ENCODE data around the gene ITM2C.

The ITM2C gene

DNA sequence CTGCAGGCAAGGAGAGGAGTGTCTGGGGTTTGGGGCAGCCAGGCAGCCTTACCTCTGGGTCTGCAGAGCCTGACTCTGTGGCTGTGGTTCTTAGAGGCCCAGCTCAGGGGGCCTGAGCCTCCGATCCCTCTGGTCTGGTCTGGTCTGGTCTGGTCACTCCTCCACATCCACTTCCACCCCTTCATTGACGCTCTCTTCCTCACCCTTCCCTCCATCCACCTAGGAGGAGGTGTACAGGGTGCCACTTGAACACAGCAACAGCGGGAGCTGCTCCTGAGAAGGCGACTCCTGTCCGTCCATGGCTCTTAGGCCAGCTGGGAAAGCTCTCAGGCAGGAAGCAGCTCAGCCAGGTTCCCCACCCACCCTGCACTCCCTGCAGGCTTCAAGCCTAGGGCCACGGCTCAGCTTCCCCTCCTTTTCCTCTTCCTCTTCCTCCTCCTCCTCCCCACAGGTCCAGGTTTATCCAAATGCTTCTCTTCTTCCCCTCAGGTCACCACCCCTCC, 43.4 kb downstream of the ITM2C start:
- DNase-seq, result peak; percentile 8
- ATAC-seq, result no peak

DNA sequence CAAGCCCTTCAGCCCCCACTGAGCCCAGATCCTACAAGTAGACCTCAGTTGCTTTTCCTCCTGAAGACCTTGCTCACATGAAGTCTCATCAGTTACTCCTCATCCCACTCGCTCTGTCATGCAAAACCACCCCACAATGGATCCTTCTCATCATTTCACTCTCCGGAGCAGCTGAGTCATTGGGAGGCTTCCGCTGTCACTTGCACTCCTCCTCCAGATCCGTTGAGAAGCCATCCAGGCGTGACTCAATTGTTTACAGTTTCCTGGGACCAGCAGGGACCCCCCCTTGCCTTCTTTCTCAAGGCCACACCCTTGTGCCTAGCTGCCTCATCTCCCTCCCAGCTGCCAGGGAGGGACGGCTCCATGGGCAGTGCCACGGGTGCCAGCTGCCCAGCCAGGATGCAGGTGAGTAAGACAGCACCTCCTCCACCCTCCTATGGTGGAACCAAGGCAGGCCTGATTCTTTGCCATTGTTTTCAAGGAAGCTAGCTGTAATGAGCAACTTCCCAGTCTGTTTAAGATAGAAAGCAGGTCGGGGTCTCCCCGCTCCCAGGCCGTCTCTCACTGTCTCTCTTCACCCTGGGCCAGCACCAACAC, 44.0 kb downstream of the ITM2C start:
- DNase-seq (peak; percentile 73), ATAC-seq (peak; percentile 67)

GRCh38 chr2:230909841-230910545, 45.3 kb downstream of the ITM2C start:
- no peak for ATAC-seq
- peak; percentile 4 for DNase-seq

- DNase-seq, result peak; percentile 2
- no peak for ATAC-seq
These were observed 45.9 kb downstream of the ITM2C start for GRCh38 chr2:230910546-230911177.

- ATAC-seq (no peak), DNase-seq (no peak)
These were observed 47.3 kb downstream of the ITM2C start for GRCh38 chr2:230912046-230912445.

DNA sequence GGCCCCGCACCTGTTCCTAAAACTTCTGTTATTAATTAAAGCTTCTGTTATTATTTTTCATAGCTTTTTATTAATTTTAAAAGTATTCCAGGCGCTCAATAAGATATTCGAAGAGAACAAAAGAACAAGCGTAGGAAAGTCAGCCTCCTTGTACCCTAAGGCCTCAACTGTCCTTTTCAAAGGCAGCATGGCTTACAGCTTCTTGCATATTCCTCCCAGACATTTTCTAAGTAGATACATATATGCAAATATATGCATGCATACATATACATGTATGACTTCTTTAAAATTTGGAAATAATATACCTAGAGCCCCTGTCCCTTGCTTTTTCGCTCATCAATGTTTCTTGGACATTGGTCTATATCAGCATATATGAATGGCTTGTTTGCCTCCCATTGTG, 48.0 kb downstream of the ITM2C start:
- ATAC-seq (no peak), DNase-seq (no peak)

- DNase-seq, result peak; percentile 29
- ATAC-seq, result no peak
These were observed 48.8 kb downstream of the ITM2C start for GRCh38 chr2:230913406-230914143.

- ATAC-seq (no peak), DNase-seq (no peak)
These were observed 50.1 kb downstream of the ITM2C start for GRCh38 chr2:230914886-230915285.

DNA sequence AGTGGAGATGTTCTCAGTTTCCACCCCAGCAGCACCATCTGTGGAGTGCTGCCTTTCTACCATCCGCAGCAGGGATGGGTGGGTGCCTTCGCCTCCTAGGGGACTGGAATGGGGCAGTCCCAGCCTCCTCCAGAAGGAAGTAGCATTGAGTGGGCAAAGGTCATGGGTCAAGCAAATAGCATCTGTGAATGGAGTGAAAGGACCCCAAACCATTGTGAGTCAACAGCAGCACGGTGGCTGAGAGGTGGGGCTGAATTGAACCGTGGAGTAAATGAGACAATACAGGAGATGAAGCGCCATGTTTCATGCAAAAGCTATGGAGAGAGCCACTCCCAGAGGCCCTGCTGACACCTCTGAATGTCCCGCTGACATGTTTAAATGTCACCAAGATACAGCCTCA, 50.6 kb downstream of the ITM2C start:
- DNase-seq (no peak), ATAC-seq (peak; percentile 58)

DNA sequence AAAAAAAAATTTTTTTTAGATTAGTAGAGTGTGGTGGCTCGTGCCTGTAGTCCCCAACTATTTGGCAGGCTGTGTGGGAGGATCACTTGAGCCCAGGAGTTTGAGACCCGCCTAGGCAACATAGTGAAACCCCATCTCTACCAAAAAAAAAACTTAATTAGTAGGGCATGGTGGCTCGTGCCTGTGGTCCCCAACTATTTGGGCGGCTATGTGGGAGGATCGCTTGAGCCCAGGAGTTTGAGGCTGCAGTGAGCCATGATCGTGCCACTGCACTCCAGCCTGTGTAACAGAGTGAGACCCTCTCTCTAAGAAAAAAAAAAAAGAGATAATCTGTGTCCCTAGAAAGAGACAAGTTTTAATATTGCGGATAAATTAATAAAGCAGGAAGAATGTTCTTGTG, 51.5 kb downstream of the ITM2C start:
- ATAC-seq (no peak), DNase-seq (no peak)

GRCh38 chr2:230919240-230919639, 54.5 kb downstream of the ITM2C start:
- DNase-seq (no peak), ATAC-seq (no peak)

GRCh38 chr2:230919681-230920080, 54.9 kb downstream of the ITM2C start:
- ATAC-seq (peak; percentile 19), DNase-seq (no peak)

DNA sequence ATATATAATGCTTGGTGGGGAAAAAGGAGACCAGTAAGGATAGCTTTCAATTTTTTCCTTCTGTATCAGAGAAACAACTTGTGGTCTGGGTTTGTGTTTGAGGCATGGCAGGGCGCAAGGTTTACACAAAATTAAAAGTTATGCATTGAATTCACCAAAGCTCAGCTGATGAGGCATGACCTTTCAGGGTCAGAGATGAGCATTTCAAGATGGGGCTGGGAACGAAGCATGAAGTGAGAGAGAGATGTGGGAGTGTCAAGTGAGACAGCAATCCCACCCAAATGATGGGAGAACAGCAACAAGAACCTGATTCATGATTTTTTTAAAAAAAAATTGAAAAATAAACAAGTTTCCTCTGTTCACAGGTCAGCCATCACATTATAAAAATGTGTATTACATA, 55.4 kb downstream of the ITM2C start:
- ATAC-seq (peak; percentile 8), DNase-seq (no peak)

- ATAC-seq (no peak), DNase-seq (no peak)
These were observed 57.3 kb downstream of the ITM2C start for GRCh38 chr2:230921806-230922595.

- no peak for ATAC-seq
- no peak for DNase-seq
These were observed 58.4 kb downstream of the ITM2C start for GRCh38 chr2:230922951-230923717.

DNA sequence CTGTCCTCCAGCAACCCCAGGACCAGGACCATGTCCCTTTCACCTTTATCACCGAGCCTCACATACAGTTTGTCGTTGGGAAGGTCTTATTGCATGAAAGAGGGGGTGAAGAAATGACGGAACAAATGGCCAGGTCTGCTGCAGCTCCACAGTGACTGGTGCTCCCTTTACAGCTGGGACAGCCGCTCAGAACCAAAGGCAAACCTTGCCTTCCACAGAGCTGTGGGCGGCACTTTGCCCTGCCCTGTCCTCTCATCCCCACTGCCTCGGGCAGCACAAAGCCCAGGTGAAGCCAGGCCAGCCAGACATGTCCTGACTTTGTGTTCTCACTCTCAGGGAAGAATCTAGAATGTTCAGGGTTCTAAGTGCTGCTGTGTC, 59.3 kb downstream of the ITM2C start:
- ATAC-seq (no peak), DNase-seq (no peak)

DNA sequence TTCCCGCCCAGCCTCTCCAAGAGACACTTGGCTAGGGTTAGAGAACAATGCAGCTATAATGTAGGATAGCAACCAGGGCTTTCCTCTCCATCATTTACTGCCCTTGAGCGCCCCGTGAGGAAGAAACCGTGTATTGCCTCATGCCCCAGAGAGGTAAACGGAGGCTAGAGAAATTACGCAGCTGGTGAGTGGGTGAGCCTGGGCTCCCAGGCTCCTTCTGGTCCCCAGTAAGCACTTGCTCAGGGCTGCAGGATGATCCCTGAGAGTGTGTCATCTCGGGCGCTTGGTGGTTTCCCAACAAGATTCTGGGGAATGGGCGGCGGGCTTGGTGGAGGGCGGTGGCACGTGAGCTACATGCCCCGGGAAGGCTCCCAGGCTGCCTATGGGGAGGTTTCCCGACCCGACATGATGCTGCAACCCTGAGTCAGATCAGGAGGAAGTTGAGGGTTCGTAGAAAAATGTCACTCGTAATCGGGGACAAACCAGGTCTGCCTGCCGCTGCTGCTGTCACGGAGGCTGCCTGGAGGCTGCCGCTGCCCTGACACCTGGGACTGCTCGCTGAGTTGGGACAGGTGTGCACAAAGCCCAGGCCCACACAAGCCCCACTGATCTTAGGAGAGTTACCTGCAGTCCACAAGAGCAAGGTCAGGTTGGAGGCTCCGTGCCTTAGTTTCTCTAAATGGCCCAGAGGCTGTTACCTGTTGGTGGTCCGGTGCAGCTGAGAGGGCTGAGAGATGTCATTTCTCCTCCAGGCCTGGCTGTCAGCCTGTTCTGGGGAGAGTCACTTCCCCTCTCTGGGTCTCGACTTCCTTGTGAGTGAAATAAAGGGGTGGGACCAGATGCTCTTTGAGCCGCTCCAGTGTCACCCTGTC, 60.0 kb downstream of the ITM2C start, which contains the start of gene GPR55:
Gene GPR55, minus strand, starts transcription at position 773 of the 872 bp plus-strand sequence. CDS start 14,280 bp downstream, outside the sequence.
- ATAC-seq (peak; percentile 66), DNase-seq (peak; percentile 84)

- peak; percentile 64 for DNase-seq
These were observed 60.7 kb downstream of the ITM2C start for GRCh38 chr2:230925443-230925878.

GRCh38 chr2:230925879-230926765, 61.4 kb downstream of the ITM2C start:
- DNase-seq, result peak; percentile 68
- ATAC-seq, result peak; percentile 64

More at GRCh38 chr2:230925443-230925878, 60.7 kb downstream of the ITM2C start:
- ATAC-seq, result peak; percentile 12

All from stimulated activated naive CD8-positive, alpha-beta T cell treated with anti-CD3 and anti-CD28 coated beads, Interleukin-15, Interleukin-2, amounts not matched to agents 100 U/mL and 50 U/mL, for 24 hours (primary cell).